Stimulated activated CD4-positive, alpha-beta T cell treated with anti-CD3 and anti-CD28 coated beads, Interleukin-2, amount 100 ng/mL, for 24 hours (primary cell): ENCODE results near the gene FAM131C.
"Not testable (repeated sequence)": the region's sequence is repeated elsewhere in the genome, so short reads cannot be mapped to it uniquely, and the experiment has no call there.

Source experiments
- DNase-seq, 2 donors: peaks; one replicate each; pipeline ENCODE4 v3.0.0-alpha.2; 2020

FAM131C gene

DNA sequence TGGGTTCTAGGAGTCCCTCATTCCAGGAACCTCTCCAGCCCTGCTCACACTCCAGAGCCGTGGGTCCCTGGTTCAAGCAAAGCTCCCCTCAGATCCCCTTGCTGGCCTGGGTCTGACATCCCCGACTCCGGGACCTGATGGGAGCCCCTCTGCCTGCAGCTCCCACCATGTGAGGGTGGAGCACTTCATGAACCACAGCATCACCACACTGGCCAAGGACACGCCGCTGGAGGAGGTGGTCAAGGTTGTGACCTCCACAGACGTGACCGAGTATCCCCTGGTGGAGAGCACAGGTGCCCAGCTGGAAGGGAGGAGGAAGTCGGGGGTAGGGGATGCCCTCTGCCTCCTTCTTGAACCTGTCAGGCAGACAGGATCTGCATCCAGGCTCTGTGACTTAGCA is 41.9 kb downstream of the FAM131C start:
- no peak for DNase-seq

DNA sequence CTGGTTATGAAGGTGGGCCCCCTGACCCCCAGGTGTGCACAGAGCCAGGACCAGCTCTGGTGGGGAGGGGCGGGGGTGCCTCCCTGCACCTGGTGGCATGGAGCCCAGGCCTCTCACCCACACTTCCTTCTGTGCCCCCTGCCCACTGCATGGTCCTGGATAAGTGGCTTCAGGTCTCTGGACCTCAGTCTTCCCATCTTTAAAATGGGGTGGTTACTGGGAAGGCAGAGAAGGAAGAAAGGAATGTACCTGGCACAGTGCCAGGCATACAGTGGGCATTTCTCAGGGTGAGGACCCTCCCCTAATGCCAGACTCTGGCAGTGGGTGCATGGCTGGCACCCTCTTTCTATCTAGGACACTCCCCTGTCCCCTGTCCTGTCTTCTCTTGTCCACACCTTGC is 44.2 kb downstream of the FAM131C start:
- no peak for DNase-seq

DNA sequence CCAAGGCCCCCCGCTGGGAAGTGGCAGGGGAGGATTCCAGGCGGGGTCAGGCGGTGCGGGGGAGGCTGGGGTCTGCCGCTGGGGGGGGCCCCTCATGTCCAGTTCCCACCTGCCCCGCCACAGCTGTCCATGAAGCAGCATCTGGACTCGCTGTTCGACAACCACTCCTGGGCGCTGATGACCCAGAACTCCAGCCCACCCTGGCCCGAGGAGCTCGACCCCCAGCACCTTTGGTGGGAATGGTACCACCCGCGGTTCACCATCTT is 44.5 kb downstream of the FAM131C start:
- not testable (repeated sequence) for DNase-seq

DNA sequence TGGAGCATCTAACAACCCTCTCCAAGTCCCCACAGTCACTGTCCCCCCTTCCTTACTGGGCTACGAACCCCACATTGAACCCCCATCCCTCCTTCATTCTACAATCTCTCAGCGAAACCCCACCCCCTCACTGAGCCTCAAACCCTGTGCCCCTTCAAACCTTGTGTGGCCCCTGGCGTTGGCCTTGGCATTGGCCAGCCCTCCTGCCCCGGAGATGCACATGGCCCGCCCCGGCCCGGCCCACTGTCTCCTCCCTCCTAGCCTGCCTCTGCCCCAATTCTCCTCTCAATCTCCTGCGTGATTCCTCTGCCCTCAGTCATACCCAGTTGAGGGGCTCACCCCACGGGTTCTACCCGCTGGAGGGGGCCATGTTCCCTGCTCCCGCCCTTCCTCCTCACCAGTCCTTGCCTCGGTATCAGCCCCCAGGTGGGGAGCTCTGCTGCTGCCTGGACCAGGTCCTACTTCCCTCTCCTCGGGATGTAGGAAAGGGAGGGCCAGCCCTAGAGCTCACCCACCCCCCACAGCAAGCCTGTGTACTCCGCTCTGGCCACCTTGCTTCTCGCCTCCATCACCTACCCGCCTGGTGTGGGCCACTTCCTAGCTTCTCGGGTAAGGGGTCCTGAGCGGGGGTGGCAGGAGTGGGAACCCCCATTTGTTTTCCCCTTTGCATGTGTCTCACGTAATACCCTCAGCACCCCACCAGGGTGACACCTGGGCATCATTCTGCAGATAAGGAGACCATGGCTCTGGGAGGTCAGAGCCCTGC is 45.0 kb downstream of the FAM131C start:
- DNase-seq: no peak

DNA sequence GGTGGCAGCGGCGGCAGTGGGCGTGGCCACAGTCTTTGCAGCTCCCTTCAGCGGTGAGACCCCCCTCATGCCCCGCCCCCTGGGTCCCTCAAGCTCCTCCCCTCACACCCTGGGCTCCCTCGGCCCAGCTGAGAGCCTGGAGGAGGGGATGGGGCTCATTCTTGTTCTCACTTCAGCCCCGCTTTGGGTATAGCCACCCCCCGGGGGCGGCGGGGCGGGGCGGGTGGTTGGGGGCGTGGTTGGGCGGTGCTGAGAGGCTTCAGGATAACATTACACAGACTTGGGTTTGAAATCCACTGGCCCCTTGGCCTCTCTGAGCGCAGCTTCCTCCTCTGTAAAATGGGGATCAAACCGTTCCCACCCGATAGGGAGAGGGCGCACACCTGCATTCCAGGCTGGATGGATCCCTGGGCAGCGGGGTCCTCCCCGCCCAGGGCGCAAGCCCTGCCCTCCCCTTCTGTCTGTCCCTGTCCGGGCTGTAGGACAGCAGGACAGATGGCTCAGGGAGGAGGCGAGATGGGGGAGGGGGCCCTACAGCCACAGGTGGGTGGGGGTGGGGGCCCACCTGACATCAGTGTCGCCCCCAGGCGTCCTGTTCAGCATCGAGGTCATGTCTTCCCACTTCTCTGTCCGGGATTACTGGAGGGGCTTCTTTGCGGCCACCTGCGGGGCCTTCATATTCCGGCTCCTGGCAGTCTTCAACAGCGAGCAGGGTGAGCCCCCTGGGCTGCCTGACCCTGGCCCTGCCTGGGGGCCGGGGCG is 46.5 kb downstream of the FAM131C start:
- peak; percentile 46 to 48 for DNase-seq

DNA sequence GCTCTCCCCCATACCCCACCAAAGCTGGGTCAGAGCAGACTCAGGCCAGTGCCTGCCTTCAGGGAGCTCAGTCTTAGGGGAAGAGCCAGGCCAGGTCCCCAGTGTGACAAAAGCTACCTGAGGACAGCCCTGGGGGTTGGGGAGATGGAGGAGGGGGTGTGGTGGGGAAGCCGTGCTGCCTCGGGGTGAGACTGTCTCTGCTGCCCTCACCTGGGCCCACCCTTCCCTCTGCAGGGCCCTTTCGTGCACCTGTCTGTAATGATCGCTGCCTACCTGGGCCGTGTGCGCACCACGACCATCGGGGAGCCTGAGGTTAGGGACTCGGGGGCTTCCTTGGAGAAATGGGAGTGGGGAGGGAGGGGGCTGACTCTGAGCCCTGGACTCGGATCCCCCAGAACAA is 47.1 kb downstream of the FAM131C start:
- DNase-seq: not testable (repeated sequence)

DNA sequence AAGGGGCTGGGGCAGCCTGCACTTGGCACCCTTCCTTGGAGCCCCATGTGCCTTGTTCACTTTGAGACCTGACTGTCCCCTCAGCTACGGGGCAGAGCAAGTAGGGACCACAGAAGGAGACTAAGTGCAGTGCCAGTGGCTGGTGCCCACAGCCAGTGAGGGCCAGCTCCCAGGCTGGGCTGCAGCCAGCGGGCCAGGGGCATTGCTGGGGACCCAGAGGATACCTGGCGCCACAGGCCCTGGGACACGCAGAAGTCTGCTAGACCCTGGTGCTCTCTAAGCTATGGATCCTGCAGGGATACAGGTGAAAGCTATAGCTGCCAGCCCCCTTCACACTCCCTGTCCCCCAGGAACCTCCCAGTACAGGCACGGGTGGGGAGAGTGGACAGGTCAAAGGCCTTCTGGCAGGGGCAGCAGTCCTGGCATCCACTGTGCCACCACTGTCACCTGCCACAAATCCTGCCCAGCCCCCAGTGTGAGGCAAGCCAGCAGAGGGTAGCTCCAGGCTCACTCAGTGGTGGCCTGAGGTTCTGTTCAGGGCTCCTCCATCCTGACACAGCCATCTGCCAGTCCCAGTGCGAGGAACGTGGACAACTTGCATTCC is 50.3 kb downstream of the FAM131C start:
- no peak for DNase-seq

DNA sequence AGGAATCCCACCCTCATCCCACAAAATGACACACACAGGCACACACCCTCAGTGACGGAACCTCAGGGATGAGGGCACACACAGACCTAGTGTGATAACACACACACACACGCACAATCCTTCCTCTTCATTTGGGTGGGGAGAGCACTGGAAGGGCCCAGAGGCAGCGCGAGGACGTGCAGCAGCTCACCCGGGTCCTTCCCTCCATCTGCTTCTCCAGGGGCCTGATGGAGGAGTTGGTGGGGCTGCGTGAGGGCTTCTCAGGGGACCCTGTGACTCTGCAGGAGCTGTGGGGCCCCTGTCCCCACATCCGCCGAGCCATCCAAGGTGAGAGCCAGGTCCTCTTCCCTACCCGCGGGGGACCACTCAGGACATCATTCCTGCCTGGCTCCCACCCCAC is 51.1 kb downstream of the FAM131C start:
- no peak for DNase-seq

DNA sequence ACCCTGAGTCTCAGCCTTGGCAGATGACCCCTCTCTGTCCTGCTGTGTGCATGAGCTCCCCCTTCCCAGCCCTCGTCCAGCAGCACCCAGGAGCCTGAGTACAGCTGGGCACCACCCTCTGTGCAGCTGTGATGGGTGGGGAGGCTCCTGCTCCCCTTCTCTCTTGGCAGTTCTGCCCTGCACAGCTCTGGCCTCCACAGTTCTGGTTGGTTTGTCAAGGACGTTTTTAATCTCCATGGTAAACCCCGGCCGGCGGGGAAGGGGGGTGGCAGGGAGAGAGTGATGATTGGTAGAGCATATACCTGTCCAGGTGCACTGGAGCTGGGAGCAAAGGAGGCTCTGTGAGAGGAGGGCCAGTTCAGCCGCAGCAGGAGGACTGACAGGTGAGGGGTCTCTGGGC is 51.8 kb downstream of the FAM131C start, which contains the start of gene CLCNKA:
TSS of gene CLCNKA (plus strand) at position 356 of the 400 bp plus-strand sequence. CDS start 584 bp downstream, outside the sequence.
- no peak for DNase-seq

DNA sequence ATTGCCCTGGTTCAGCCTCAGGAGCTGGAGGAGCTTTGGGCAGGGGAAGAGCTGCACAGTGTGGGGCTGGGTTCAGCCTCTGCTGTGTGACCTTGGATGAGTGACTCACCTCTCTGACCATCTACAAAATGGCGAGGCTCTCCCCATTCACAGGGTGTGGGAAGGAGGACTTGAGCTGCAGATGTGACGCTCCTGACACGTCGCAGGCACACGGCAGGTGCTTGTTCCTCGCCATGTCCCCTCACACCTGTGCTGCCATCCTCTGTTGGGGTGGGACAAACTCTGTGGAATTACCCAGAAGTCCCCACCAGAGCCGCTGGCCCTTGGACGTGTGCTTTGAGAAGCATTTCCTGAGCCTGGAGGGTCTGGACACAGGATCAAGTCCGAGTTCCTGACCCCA is 52.6 kb downstream of the FAM131C start:
- DNase-seq: not testable (repeated sequence)

DNA sequence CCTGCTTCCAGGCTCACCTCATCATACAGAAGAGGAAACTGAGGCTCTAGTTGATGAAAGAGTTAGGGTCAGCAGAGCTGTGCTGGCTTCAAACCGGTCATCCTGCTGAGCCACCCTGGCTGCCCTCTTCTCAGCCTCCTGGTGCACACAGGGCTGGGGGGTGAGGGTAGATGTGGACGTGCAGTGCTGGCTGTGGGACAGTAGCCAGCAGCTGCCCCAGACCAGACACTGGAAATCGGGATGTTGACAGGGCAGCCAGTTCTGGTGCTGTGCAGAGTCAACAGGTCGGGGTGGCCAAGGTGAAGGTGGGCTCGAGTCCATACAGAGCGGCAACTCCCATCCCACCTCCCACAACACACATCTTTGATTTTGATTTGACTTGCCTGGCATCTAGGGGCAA is 53.1 kb downstream of the FAM131C start:
- no peak for DNase-seq

DNA sequence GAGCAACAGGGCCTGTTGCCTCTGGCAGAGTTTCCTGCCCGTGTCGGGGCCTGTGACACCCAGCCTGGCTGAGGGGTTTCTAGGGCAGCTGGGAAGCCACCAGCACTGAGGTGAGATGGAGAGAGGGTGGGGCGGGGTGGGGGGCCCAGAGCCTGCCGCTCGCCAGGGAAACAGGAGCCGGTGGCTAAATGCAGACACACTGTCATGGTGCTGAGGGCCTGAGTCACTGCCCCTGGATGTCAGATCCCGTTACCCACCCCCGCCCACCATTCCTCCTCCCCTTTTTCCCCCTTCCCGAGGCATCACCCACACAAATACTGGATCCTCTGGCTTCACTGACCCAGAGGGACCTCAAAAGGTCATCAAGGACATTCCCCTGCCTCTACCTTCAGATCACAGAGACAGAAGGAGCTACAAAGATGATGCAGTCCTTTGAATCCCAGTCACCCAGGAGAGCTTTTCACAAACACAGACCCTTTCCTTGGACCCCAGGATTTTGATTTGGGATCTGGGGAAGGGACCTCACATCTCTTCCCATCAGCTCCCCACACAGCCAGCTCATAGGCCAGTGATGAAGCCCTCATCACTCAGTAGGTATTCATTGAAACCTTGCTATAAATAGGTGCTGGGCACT is 53.7 kb downstream of the FAM131C start:
- no peak for DNase-seq

DNA sequence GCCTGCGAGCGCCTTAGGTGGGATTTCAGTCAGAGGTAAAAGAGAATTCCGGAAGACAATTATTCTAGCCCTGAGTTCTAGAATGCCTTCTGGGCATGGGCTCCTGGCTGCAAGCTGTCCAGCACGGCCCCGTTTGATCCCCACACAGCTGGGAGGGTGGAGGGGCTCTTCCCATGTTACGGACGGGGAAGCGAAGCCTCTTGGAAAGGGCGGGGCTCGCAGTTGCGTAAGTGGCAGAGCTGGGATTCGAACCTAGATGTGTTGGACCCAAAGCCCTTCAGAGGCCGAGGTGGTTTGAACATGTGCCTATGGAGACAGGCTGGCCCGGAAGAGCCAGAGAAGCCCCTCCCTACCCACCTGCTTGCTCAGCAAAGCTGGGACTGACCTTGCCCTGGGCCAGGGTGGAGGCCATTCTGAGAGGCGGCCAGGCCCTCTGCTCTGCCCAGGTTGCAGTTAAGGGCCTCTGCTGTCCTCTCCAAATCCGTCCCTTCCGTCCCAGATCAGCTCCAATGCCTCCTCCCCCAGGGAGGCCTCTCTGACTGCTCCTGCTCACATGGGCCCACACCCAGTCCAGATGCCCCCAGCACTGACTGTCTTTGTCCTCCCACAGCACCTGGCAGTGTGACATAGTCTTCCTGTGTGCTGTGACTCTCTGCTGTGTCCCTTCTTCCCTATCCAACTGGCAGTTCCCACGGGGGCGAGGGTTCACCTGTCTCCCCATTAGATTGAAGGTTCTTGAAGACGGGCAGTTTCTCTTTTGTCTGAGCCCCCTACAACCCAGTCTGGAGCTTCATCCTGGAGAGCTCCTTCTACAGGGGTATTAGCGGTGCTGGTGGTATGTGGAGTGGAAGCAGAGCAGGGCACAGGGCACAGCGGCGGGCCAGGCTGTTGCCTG is 54.5 kb downstream of the FAM131C start:
- DNase-seq: no peak

DNA sequence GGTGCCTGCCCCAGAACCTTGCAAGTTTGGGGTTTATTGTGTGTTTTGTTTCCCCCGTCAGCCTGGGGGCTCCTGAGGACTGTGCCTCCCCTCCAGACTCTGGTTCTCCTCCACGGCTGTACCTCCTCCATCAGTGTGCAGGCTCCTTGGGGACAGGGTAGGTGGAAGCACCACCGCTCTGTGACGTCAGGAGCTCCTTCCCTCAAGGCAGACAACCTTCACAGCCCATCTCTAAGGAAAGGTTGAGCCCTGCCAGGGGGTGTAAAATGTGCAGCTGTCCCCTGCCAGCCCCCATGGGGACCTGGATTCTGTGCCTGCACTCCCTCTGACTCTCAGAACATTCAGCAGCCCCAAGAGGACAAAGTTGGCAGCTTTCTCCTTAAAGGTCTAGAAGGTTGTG is 55.1 kb downstream of the FAM131C start:
- DNase-seq: no peak

DNA sequence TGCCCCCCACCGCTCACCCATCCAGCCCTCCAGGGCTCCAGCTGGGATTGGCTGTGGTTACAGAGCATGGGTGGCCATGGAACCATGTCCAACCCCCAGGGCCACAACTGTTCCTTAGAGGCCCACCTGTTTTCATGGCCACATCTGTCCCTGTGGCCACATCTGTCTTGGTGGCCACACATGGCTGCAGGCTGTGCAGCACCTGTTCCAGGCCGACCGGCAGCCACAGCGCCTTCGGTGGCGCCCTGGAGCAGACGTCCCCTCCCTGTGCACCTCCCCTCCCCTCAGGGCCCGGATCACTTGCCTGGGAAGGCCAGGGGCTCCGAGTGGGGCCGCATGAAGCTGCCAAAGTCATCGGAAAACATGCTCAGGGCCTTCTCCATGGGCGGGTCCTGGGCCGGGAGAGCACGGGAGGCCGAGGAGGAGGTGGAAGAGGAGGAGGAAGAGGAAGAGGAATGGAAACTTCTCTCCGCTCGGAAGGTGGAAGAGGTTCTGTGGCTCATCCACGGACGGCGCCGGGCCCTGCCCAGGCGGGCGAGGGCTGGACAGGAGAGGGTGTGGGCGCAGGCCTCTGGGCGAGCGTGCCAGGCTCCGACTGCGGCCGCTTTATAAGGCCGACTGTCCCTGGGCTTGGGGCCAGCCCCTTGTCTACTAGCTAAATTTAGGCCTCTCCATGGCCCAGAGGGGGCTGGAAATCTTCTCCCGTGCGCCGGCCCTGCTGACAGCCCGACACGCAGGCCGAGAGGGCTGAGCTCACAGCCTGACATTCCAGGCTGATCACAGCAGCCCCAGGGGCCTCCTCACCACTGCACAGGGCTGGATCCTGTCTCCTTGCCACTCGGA is 55.8 kb downstream of the FAM131C start, which contains the start of gene HSPB7:
TSS of gene HSPB7 (minus strand) at position 583 of the 843 bp plus-strand sequence. CDS start at position 503, 80 bp downstream.
- DNase-seq: no peak

DNA sequence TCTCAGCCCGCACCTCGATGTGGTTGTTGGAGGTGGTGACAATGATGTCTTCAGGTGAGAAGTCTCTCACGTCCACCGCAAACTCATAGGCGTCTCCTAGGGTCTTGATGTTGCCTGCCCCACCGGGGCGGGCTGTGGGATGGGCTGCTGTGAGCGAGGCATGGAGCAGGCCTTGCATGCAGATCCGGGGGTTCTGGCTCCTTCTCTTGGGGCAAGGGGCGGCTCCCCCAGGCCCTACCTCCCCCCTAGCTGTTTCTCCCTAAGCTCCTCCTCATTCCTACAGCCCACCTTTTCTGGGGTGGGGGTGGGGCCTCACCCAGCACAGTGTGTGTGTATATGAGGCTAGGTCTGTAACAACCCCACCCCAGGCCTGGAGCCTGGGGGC is 56.4 kb downstream of the FAM131C start:
- DNase-seq: no peak

DNA sequence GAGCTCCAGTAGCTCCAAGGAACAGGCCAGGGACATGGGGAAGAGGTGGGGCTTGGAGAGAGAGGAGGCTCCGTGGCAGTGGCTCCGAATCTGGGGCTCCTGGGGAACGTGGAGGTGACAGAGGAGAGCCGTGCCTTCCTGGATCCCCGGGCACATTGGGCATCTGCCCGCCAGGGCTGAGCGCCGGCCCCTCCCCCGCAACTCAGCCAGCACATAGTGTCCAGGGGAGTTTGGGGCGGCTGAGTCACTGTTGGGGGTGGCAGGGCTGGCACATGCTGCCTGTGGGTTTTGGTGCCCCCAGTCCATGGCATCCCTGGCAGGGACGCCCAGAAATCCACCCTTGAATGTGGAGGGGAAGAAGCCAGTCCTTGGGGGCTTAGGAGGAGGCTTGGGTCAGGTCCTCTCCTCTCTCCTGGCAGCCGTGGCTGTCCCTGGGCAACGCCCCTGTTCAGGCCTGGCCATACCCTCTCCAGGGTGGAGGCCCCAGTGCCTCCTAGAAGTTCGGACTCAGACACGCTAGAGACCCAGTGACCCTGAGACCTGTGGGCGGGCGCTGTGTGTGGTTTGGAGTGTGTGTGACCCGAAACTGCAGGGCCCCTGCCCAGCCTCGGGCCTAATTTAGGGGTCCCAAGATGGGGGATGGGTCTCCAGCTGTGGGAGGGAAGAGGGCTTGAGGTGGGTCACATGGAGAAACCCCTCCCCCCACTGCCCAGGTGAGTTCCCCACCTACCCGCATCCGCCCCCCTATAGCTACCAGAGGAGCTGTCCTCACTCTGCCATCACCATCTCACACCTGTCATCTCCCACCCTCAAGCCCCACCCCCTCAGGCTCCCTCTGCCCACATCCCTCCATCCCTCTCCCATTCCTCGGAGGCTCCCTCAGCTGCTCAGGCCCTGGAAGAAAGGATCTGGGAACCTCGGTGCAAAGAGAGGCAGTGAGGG is 57.2 kb downstream of the FAM131C start:
- no peak for DNase-seq

DNA sequence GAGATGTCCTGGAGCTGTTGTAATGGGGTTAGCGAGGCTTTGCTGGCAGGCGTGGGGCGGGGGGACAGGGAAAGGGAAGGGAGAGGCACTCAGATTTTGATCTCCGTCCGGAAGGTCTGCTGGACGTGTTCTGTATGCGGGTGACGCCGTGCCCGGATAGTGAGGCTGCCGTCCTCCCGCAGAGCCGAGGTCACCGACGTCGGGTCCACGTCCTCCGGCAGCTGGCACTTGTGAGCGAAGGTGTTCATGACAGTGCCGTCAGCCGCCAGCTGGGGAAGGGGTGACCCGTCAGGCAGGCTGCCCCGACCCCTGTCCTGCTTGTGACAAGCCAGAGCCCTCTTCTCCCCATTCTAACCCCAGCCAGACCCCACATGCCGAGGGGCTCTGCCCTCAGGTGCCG is 58.0 kb downstream of the FAM131C start:
- DNase-seq: no peak

DNA sequence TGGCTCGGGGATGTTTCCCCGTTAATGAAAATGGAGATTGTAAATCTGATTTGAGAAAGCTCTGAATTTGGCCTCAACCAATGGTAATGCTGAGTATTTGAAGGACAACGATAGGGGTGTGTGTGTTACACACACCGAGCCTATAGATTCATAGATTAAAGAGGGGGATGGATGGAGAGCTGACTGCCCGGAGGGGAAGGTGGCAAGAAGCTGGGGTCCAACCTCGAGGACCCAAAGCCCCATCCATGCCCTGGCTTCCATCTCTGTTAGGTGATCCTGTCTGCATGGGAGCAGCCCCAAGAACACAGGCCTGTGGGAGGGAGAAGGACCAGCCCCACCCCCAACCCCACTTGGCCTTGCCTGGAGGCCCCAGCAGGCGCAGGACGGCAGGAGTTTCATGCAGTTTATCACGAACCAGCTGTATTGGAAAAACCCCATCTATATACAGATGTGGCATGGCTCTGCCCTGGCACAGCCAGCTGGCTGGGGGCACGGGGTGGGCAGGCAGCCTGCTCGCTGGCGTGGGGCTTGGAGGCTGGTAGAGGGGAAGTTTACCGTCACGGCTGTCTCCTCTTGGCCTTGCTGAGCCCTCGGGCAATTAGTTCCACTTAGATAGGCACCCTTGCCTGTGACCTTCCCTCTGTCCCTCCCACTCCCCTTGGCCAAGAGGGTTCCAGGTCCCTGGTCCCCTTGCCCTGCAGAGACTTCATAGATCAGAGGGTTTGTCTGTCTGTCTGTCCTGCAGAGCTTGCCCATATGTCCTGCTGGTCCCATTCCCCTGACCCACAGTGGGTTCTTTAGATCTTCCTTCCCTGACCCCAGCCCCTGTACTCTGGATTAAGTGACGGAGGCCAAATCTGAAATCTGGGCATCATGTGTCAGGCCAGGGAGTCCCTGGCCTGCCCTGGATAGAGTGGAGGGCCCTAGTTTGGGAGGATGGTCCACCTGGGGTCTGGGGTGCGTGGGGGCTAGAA is 58.7 kb downstream of the FAM131C start:
- DNase-seq: no peak
